Activated naive CD8-positive, alpha-beta T cell treated with anti-CD3 and anti-CD28 coated beads, Interleukin-2, amount 50 U/mL, for 16 hours (primary cell): Measurements from ENCODE around the gene HINFP.
A peak's percentile ranks its signal among the peaks of the same experiment; 100 is the strongest.
"Not testable (repeated sequence)": the region's sequence is repeated elsewhere in the genome, so short reads cannot be mapped to it uniquely, and the experiment has no call there.

ENCODE experiments used
- DNase-seq: peaks from one replicate; pipeline ENCODE4 v3.0.0-alpha.2; 2020; ENCODE audit warnings: low read depth, low spot score

Gene HINFP

DNA sequence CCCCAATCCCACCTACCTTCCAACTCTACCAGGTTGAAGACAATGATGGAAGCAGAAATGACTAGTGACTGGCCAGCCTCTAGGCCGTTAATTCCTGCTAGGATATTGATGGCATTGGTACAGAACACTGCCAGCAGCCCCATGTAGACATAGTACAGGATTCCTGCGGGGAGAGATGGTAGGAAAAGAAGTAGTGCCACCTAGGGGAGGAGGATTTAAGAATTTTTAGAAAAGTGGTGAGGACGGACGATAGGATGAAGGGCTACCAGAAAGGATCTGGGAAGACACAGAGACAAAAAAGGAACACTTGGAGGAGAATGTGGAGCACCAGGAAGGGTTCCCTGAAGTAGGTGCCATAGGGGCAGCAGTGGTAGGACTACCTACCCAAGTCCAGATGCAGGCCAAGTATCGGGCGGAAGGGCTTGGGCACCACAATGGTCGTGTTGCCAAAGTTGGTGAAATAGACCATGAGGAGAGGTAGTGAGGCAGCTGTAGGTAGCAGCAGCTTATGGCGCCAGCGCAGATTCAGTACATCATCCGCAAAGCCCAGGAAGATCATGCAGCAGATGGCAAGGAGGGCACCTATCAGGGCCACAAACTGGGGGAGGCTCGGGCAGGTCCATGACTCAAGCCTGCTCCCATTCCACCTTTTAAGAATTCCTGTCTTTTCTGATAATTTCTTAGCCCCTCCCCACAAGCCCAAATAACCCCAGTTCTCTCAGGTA lies 21.0 kb upstream of the HINFP start:
- no peak for DNase-seq

- no peak for DNase-seq
Measured at GRCh38 chr11:119100994-119101758, 20.2 kb upstream of the HINFP start.

DNA sequence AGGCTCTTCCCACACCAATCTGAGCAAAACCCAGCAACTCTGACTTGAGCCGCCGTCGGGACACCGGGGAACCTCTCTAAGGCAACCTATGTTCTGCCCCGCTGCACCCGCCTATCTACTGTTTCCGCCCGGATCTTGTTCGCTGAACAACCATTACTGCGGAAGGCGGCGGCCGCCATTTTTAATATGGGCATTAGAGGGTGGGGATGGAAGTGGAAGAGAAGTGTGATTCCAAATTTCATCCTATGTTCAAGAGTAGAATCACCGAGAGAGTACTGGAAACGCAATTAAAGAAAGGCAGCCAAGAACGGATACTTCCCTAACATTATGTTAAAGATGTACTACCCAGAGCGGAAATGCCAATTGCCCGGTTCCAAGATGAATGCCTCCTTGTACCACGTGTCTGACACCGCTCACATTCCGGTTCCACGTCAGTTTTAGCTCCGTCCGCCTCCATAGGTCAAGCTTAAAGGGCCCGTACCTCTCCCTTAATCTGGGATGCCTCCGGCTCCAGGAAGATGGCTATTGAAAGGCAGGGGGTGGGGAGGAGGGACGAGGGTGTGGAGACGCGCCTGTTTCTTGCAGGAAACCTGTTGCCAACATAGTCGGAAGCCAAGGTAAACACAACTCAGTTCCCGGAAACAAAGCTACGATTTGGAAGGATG lies 19.5 kb upstream of the HINFP start, which contains the start of gene DPAGT1:
Gene DPAGT1, minus strand, starts transcription at position 95 of the 665 bp plus-strand sequence. CDS start 198 bp downstream, outside the sequence.
- DNase-seq: peak; percentile 70

DNA sequence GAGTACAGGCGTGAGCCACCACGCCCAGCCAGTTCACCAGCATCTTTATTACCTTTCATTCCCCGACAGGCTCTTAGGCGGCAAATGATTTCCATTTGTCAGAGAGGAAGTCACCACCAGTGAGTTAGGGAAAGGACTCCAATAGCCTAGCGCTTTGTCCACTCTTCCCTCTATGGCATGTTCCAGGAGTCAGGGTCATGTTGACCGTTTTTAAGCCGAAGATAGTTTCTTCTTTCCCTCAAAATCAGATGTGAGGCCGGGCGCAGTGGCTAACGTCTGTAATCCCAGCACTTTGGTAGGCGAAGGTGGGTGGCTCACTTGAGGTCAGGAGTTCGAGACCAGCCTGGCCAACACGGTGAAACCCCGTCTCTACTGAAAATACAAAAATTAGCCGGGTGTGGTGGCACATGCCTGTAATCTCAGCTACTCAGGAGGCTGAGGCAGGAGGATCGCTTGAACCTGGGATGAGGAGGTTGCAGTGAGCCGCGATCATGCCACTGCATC lies 18.2 kb upstream of the HINFP start:
- not testable (repeated sequence) for DNase-seq

GRCh38 chr11:119103793-119104192 lies 17.6 kb upstream of the HINFP start:
- no peak for DNase-seq

GRCh38 chr11:119106564-119107537 lies 14.5 kb upstream of the HINFP start, which contains the start of gene C2CD2L:
C2CD2L (plus strand) TSS chr11:119107344; CDS start chr11:119107742, 398 bp downstream.
- DNase-seq: peak; percentile 74

DNA sequence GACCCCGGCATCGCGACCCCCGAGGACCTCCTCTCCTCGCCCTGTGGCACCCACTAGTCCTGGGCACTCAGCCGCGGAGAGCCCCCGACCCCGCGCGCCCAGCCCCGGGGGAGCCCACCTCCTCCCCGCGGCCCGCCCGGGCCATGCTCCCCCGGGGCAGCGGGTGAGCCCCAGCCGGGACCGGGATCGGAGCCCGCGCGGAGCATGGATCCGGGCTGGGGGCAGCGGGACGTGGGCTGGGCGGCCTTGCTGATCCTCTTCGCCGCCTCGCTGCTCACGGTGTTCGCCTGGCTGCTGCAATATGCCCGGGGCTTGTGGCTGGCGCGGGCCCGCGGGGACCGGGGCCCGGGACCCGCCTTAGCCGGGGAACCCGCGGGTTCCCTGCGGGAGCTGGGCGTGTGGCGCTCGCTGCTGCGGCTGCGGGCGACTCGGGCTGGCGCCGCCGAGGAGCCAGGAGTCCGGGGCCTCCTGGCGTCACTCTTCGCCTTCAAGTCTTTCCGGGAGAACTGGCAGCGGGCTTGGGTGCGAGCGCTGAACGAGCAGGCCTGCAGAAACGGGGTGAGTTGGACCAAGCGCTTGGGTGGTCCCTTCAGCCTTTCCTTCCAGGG lies 13.7 kb upstream of the HINFP start:
- DNase-seq: no peak

GRCh38 chr11:119108146-119108856 lies 13.1 kb upstream of the HINFP start:
- DNase-seq: no peak

DNA sequence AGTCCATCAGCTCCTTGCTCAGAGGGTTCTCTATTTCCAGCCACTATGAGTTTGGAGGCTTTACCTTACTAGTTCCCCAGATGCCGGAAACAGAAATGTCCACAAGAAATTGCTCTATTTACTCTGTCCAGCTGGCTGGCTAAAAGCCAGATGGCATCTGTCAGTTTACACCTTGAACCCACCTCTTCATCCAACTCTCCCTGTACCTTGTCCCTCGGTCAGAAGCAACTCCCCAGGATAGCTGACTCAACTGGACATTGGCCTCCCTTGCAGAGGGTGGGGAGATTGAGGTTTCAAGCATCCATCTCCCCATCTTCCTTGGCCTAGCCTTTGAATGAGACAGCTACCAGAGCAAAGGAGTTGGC lies 12.5 kb upstream of the HINFP start:
- no peak for DNase-seq

GRCh38 chr11:119109843-119110242 lies 11.5 kb upstream of the HINFP start:
- DNase-seq: no peak

- DNase-seq: no peak
Measured at GRCh38 chr11:119110439-119110838, 10.9 kb upstream of the HINFP start.

- DNase-seq: no peak
Measured at GRCh38 chr11:119111361-119111925, 9.9 kb upstream of the HINFP start.

DNA sequence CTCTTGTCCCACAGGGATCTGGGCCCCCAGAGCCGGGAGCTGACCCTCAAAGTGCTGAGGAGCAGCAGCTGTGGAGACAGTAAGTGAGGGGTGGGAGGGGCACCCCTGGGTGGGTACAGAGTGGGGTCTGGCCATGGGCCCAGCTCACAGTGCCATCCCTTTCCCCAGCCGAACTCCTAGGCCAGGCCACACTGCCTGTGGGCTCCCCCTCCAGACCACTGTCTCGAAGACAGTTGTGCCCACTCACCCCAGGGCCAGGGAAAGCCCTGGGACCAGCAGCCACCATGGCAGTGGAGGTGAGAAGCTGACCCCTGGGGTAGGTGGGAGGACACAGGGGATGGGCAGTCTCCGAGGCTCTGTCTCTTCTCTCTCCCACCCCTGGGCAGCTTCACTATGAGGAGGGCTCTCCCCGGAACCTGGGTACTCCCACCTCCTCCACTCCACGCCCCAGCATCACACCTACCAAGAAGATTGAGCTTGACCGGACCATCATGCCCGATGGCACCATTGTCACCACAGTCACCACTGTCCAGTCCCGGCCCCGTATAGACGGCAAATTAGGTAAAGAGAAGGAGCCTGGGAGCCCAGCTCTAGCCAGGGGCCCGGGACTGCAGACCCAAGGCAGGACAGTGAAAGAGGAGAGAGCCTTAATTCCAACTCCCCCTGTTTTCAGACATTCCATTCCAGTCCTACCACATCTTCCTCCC lies 8.9 kb upstream of the HINFP start:
- no peak for DNase-seq

GRCh38 chr11:119113716-119114115 lies 7.7 kb upstream of the HINFP start:
- DNase-seq: no peak

DNA sequence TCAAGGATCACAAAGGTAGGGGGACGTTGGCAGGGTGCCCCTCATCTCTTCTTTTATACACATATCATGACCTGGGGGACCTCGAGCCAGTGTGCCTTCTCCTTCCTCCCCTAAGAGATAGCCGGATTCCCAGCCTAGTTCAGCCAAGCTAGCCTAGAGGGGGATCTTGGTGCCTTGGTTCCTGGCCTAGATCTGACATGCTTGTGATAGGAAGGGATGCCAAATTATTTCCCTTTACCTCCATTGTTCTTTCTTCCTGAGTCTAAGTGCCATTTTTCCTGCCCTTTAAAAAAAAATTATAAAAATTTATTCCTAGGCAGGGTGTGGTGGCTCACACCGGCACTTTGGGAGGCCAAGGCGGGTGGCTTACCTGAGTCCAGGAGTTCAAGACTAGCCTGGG lies 7.0 kb upstream of the HINFP start:
- DNase-seq: no peak

DNA sequence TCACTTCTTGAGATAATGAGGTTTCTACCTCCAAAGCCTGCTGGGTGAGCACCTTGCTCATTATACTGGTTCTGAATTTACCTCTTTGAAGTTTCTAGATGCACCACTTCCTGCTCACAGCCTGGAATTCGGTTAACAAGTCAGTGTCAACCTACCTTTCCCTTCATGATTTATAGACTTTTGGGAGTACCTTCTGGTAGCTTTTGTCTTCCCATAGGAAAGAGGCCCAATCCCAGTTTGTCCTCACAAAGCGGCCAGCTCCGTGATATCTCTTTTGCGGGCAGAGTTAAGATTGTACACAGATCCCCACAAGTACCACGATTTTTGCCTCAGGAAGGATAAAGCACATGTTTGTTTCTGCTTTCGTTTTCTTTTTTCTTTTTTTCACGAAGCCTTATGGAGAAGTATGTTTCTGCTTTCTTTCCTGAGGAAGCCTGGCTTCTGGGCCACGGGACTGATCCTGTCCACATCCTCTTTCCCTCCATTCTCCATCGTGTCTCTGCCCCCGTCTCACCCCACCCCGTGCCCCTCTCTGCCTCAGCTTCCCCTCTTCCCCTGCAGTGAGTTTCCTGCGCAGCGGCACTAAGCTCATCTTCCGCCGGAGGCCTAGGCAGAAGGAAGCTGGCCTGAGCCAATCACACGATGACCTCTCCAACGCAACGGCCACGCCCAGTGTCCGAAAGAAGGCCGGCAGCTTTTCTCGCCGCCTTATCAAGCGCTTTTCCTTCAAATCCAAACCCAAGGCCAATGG lies 5.7 kb upstream of the HINFP start:
- DNase-seq: no peak

DNA sequence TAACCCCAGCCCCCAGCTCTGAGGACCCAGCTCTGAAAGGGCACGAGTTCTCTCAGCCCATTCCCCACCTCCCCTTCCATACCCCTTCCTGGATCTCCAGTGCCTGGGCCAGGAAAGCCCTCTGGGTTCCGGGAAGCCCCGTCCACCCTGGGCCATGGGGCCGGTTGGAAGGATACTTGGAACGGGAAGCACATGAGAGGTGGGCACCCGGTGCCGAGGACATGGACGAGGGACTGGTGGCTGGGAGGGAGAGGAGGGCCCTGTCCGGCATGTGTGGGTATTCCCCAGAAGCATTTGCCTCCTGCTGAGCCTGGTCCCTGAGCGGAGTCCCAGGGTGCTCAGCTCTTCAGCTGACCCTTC lies 5.2 kb upstream of the HINFP start:
- no peak for DNase-seq

DNA sequence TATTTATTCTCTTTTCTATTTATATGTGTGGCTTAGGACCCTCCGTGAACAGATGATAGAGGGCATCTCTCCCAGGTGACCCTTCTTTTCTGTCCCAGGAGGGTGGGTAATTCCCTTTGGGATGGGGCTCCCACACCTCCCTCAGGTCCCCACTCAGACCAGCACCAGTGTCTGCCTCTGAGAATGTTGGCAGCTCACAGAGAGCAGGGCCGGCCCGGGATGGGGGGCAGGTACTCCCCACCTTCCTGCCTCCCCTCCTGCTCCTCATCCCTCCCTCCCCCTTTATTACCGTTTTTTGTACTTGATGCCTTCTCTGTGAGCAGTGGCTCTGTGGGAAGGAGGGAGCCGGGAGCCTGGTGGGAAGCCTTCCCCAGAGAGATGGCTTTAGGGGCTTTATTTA lies 4.8 kb upstream of the HINFP start:
- no peak for DNase-seq
